ENCODE results near the gene CDK13. TPM values are rescaled to one million over a fixed set of nuclear protein-coding genes. Genes with fewer than 3 reads are reported as not detected.

Gene CDK13
- total RNA-seq, 1 experiment from 2014 or later: 45.9 TPM

DNA sequence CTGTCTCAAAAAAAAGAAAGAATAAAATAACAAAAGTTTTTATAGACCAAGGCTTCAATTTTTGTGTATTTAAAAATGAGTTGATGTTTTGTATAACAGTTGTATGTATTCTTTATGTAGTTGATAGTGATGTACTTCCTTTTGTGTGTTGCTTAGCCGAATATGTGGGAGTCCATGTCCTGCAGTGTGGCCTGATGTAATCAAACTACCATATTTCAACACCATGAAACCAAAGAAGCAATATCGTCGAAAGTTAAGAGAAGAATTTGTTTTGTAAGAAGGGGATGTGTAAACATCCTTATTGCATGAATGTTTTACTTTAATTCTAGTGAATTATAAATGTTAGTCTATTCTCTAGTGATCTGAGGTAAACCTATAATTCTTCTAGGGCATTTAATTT, 127.8 kb downstream of the CDK13 start:
- H3K4me3 ChIP-seq (ENCODE audit: low read depth, low read length): no peak overlapping the region
- no peaks in the 10 kb centered on the region for H3K4me1 ChIP-seq
- no peaks in the 10 kb centered on the region for H3K27me3 ChIP-seq (replicated peaks; ENCODE audit: control insufficient read depth, insufficient read depth, low read length)
- no peak for DNase-seq
- intact Hi-C loops (cut with micrococcal nuclease; ENCODE audit: unreplicated experiment): no loop called here
- no peaks in the 10 kb centered on the region for H3K9me3 ChIP-seq
- Mint-ChIP-seq H3K4me1 (ENCODE audit: low read depth, unreplicated experiment) (no peaks in the 10 kb centered on the region), H3K27me3 (ENCODE audit: insufficient read depth, unreplicated experiment) (no peaks in the 10 kb centered on the region), H3K4me3 (ENCODE audit: unreplicated experiment) (no peak overlapping the region), H3K36me3 (ENCODE audit: insufficient read depth, unreplicated experiment) (no peaks in the 10 kb centered on the region), H3K27ac (ENCODE audit: unreplicated experiment) (no peak overlapping the region), H3K9me3 (ENCODE audit: unreplicated experiment) (no peaks in the 10 kb centered on the region)
- TF ChIP-seq, protein P1, sequence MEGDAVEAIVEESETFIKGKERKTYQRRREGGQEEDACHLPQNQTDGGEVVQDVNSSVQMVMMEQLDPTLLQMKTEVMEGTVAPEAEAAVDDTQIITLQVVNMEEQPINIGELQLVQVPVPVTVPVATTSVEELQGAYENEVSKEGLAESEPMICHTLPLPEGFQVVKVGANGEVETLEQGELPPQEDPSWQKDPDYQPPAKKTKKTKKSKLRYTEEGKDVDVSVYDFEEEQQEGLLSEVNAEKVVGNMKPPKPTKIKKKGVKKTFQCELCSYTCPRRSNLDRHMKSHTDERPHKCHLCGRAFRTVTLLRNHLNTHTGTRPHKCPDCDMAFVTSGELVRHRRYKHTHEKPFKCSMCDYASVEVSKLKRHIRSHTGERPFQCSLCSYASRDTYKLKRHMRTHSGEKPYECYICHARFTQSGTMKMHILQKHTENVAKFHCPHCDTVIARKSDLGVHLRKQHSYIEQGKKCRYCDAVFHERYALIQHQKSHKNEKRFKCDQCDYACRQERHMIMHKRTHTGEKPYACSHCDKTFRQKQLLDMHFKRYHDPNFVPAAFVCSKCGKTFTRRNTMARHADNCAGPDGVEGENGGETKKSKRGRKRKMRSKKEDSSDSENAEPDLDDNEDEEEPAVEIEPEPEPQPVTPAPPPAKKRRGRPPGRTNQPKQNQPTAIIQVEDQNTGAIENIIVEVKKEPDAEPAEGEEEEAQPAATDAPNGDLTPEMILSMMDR (IDR thresholded peaks at IDR 0.05; ENCODE audit: insufficient read depth in 1 of 2, low read depth in 1 of 2, low read length in 1 of 2, severe bottlenecking in 1 of 2, unreplicated experiment in 1 of 2): no peak
- no peaks in the 10 kb centered on the region; the same call in 1 of the 2 replicates for H3K36me3 ChIP-seq (ENCODE audit: control insufficient read depth, insufficient read depth, low read length)
- ChIA-PET CTCF (no interaction called here), POLR2A (no interaction called here)
- BruUV-seq (replicated peaks): no TSS peak

DNA sequence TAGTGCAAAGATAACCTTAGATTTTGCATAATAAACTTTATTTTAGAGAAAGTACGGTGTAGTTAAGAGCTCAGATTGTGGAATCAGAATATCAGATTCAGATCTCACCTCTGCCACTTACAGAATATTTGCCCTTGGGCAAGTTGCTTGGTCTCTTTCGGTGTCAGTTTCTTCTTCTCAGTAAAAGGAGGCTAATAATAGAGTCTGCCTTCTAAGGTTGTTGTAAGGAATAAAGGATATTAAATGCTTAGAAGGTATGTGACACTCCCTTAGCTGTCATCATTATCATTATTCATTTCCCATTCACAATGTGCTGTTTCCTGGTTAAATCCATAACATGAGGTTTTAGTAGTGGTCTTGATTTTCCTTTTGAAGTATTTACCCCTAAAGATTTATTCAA, 142.1 kb downstream of the CDK13 start:
- intact Hi-C loops (cut with micrococcal nuclease; ENCODE audit: unreplicated experiment): no loop called here
- H3K9me3 ChIP-seq: no peaks in the 10 kb centered on the region
- no peaks in the 10 kb centered on the region for H3K27me3 ChIP-seq (replicated peaks; ENCODE audit: control insufficient read depth, insufficient read depth, low read length)
- peaks cover 8% of the 10 kb centered on the region; the same call in 1 of the 2 replicates for H3K4me1 ChIP-seq
- BruUV-seq (replicated peaks): no TSS peak
- no peaks in the 10 kb centered on the region for H3K36me3 ChIP-seq (ENCODE audit: control insufficient read depth, insufficient read depth, low read length)
- Mint-ChIP-seq H3K9me3 (ENCODE audit: unreplicated experiment) (no peaks in the 10 kb centered on the region), H3K27me3 (ENCODE audit: insufficient read depth, unreplicated experiment) (no peaks in the 10 kb centered on the region), H3K4me1 (ENCODE audit: low read depth, unreplicated experiment) (no peaks in the 10 kb centered on the region), H3K36me3 (ENCODE audit: insufficient read depth, unreplicated experiment) (peaks cover 73% of the 10 kb centered on the region), H3K4me3 (ENCODE audit: unreplicated experiment) (no peak overlapping the region), H3K27ac (ENCODE audit: unreplicated experiment) (no peak overlapping the region)
- ChIA-PET CTCF (no interaction called here), POLR2A (no interaction called here)
- DNase-seq: no peak
- TF ChIP-seq, protein P1 (IDR thresholded peaks at IDR 0.05; ENCODE audit: insufficient read depth in 1 of 2, low read depth in 1 of 2, low read length in 1 of 2, severe bottlenecking in 1 of 2, unreplicated experiment in 1 of 2): no peak
- H3K4me3 ChIP-seq (ENCODE audit: low read depth, low read length): no peak overlapping the region

DNA sequence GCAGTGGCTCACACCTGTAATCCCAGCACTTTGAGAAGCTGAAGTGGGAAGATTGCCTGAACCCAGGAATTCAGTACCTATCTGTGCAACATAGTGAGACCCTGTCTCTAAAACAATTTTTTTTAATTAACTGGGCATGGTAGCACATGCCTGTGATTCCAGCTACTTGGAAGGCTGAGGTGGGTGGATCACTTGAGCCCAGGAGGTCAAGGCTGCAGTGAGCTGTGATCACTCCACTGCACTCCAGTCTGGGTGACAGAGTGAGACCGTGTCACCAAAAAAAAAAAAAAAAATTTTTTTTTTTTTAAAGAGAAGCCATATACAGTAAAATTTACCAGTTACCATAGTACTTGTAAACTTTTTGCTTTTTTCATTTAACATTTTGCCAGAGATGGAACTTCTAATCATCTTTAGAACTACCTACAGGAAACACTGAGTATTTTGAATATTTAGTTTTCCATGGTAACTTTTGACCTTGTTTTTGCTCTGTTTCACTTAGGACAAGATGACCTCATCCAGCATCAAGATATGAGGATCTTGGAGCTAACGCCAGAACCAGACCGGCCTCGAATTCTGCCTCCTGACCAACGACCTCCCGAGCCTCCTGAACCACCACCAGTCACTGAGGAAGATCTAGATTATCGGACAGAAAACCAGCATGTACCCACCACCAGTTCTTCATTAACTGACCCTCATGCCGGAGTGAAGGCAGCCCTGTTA, 143.7 kb downstream of the CDK13 start:
- Mint-ChIP-seq H3K4me3 (ENCODE audit: unreplicated experiment) (no peak overlapping the region), H3K36me3 (ENCODE audit: insufficient read depth, unreplicated experiment) (peaks cover 67% of the 10 kb centered on the region), H3K9me3 (ENCODE audit: unreplicated experiment) (no peaks in the 10 kb centered on the region), H3K27ac (ENCODE audit: unreplicated experiment) (no peak overlapping the region), H3K27me3 (ENCODE audit: insufficient read depth, unreplicated experiment) (no peaks in the 10 kb centered on the region), H3K4me1 (ENCODE audit: low read depth, unreplicated experiment) (peaks cover 4% of the 10 kb centered on the region)
- no peaks in the 10 kb centered on the region for H3K9me3 ChIP-seq
- no peak overlapping the region for H3K4me3 ChIP-seq (ENCODE audit: low read depth, low read length)
- DNase-seq: no peak
- H3K27me3 ChIP-seq (replicated peaks; ENCODE audit: control insufficient read depth, insufficient read depth, low read length): no peaks in the 10 kb centered on the region
- intact Hi-C loops (cut with micrococcal nuclease; ENCODE audit: unreplicated experiment): no loop called here
- no peaks in the 10 kb centered on the region for H3K36me3 ChIP-seq (ENCODE audit: control insufficient read depth, insufficient read depth, low read length)
- TF ChIP-seq, protein P1 (IDR thresholded peaks at IDR 0.05; ENCODE audit: insufficient read depth in 1 of 2, low read depth in 1 of 2, low read length in 1 of 2, severe bottlenecking in 1 of 2, unreplicated experiment in 1 of 2): no peak
- CTCF ChIA-PET: interaction anchor here (0.7 kb wide), 1 partner anchor 42 kb away, joined by 7 read pairs; no protein-coding TSS in a partner anchor
- POLR2A ChIA-PET: no interaction called here
- BruUV-seq (replicated peaks): no TSS peak
- peaks cover 13% of the 10 kb centered on the region for H3K4me1 ChIP-seq
